Middle frontal gyrus (tissue), 1 donor: ENCODE measurements around the gene LRMDA.
"Not testable (repeated sequence)": the region's sequence is repeated elsewhere in the genome, so short reads cannot be mapped to it uniquely, and the experiment has no call there.

Experiments
- DNase-seq: peaks from one replicate; pipeline ENCODE4 v3.0.0-alpha.2; 2015; ENCODE audit warnings: low spot score; ENCODE audit errors: extremely low spot score

Gene LRMDA

GRCh38 chr10:75736889-75737579, 305.6 kb downstream of the LRMDA start:
- DNase-seq = no peak

DNA sequence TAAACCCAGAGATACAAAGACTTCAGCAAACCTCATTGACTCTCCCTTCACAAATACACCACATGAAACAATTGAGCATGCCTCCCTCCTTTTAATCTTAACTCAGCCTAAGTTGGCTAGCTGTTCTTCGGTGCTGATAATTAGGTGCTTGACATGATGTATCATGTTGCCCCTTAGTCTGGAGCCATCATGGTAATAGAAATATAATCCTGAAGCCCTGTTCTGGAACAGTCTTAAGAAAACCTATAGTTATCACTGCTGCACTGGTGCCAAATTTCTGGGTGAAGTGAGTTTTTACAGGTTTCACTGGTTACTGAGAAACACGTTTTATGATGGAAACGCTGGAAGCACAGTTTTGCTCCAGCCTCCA, 306.1 kb downstream of the LRMDA start:
- no peak for DNase-seq

DNA sequence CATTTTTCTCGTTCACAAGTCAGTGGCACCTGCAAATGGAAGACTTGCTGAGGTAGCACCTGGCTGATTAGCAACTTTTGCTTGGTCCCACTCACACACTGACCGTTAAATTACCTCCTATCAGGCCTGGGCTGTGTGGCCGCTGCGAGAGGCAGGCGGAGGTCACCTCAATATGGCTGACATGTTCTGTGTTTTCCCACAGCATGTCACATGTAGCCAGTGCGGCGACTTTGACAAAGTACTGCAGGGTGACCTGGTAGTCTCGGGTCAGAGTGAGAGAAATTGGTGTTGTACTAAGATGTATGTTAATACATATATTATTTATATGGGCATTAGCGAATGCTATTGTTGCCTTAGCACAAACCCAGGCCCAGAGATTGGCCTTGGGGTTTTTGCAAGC, 307.5 kb downstream of the LRMDA start:
- no peak for DNase-seq

- no peak for DNase-seq
Measured at GRCh38 chr10:75739414-75740143, 308.2 kb downstream of the LRMDA start.

- no peak for DNase-seq
Measured at GRCh38 chr10:75740541-75740940, 309.1 kb downstream of the LRMDA start.

GRCh38 chr10:75742355-75742754, 310.9 kb downstream of the LRMDA start:
- DNase-seq = no peak

GRCh38 chr10:75743291-75743778, 311.9 kb downstream of the LRMDA start:
- DNase-seq = no peak

DNA sequence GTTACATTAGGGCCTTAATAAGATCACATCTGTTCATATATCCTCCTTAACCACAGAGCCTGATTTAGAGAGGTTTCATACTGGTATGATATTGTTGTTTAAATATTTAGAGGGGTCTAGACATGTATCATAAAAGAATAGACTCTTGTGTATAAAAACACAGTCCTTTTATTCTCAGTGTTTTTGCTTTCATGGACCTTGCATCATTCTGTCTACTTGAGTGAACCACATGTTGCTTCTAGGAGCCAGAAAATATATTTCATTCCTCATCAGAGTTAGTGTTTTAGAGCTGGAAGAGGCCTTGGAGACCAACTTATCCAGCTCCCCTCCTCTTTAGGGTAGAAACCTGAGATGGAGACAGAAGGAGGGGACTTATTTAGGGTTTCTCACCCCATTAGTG, 312.8 kb downstream of the LRMDA start:
- DNase-seq = no peak

GRCh38 chr10:75746356-75746755, 314.9 kb downstream of the LRMDA start:
- no peak for DNase-seq

- not testable (repeated sequence) for DNase-seq
Measured at GRCh38 chr10:75750093-75750875, 318.9 kb downstream of the LRMDA start.

DNA sequence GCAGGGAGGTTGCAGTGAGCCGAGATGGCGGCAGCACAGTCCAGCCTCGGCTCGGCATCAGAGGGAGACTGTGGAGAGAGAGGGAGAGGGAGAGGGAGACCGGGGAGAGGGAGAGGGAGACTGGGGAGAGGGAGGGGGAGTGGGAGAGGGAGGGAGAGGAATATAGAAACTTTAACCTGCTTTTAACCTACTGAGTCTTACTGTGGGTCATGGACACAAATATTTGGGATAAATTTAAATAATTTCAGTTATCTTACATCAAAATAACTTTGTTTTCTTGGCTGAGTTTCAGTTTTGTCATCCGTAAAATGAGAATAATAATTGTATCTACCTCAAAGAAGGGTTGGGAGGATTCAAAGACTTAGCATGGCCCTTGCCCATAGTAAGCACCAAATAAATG, 319.8 kb downstream of the LRMDA start:
- no peak for DNase-seq

DNA sequence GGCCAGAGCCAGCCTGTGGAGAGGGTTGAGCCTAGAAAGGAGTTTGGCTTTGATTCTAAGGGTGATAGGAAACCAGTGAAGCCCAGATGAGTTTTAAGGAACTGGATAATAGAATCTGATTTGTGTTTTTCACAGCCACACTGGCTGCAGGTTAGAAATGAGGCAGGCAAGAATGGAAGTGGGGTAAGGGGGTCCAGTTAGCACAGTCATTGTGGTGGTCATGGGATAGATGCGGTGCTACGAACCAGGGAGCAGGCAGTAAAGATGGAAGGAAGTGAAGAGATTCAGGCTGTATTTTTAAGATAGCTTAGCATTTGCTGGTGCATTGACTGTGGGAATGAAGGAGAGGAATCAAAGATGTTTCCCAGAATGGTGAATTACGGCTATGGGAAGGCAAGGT, 322.2 kb downstream of the LRMDA start:
- no peak for DNase-seq

- no peak for DNase-seq
Measured at GRCh38 chr10:75754096-75754831, 322.8 kb downstream of the LRMDA start.

DNA sequence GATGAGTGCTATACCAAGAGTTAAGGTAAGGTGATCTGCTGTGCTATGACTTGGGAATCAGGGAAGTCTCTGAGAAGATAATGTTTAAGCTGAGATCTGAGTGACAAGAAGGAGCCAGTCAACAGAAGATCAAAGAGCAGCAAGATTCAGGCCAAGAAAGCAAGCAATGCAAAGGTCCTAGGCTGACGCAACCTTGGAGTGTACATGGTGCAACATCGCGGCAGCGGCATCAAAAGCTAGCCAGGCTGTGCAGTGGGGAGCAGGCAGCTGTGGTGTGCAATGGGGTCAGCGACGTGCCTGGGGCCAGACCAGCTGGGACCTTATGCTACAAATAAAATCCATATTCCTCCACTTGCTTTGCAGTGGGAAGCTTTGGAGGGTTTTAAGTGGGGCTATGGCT, 324.1 kb downstream of the LRMDA start:
- DNase-seq = no peak

DNA sequence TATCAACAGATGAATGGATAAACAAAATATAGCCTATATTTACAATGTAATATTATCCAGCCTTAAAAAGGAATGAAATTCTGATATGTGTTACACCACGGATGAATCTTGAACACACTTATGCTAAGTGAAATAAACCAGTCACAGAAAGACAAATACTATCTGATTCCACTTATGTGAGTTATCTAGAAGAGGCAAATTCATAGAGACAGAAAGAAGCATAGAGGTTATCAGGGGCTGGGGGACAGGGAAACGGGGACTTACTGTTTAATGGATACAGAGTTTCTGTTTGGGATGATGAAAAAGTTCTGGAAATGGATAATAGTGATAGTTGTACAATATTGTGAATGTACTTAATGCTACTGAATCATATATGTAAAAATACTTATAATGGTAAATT, 329.9 kb downstream of the LRMDA start:
- no peak for DNase-seq

- DNase-seq = no peak
Measured at GRCh38 chr10:75762431-75762802, 331.0 kb downstream of the LRMDA start.

DNA sequence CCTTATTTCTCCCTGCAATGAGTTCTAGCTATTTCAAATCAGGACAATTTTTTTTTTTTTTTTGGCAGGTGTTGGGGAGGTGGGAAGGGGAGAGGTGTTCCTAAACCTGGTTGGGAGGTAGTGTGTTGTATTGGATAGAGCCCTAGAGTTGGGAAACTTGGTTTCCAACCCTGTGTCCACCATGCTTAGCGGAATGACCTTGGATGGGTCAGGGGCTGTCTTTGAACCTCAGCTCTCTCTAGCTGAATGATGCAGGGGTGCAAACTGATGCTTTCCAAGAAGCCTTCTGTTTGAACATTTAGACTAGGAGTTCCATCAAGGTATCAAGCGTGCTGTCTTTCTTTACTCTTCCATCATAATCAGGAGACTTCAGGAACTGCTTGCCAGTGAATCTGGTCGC, 332.2 kb downstream of the LRMDA start:
- DNase-seq = no peak

- no peak for DNase-seq
Measured at GRCh38 chr10:75764974-75765788, 333.8 kb downstream of the LRMDA start.

DNA sequence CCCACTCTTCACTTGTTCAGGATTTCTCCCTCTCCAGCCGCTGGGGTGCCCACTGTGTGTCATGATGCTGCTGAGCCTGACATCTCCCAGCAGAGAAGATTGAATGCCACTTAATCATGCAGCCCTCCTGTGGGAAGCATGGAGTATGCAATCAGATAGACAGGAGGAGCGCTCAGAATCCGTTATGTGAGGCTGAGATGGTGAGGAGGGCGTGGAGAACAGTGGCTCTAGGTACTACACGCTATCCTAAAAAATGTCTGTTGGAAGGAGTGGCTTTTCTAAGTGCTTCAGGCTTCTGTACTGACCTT, 334.3 kb downstream of the LRMDA start:
- no peak for DNase-seq

GRCh38 chr10:75766106-75766505, 334.7 kb downstream of the LRMDA start:
- DNase-seq = no peak

GRCh38 chr10:75766752-75767151, 335.3 kb downstream of the LRMDA start:
- DNase-seq = not testable (repeated sequence)
